ENCODE measurements around the gene CADPS.

CADPS gene

GRCh38 chr3:62686503-62687294 lies 188.5 kb downstream of the CADPS start:
- DNase-seq (ENCODE audit: low read depth) = no peak

GRCh38 chr3:62682826-62683225 lies 192.4 kb downstream of the CADPS start:
- no peak for DNase-seq (ENCODE audit: low read depth)

GRCh38 chr3:62679988-62680387 lies 195.2 kb downstream of the CADPS start:
- no peak for DNase-seq (ENCODE audit: low read depth)

- DNase-seq (ENCODE audit: low read depth) = no peak
Measured at GRCh38 chr3:62678841-62679240, 196.4 kb downstream of the CADPS start.

GRCh38 chr3:62677926-62678325 lies 197.3 kb downstream of the CADPS start:
- DNase-seq (ENCODE audit: low read depth) = no peak

- no peak for DNase-seq (ENCODE audit: low read depth)
Measured at GRCh38 chr3:62676689-62677271, 198.4 kb downstream of the CADPS start.

GRCh38 chr3:62675492-62675891 lies 199.7 kb downstream of the CADPS start:
- DNase-seq (ENCODE audit: low read depth) = no peak

- DNase-seq (ENCODE audit: low read depth) = no peak
Measured at GRCh38 chr3:62672988-62673313, 202.3 kb downstream of the CADPS start.

GRCh38 chr3:62672270-62672987 lies 202.8 kb downstream of the CADPS start:
- no peak for DNase-seq (ENCODE audit: low read depth)

GRCh38 chr3:62670351-62670750 lies 204.9 kb downstream of the CADPS start:
- DNase-seq (ENCODE audit: low read depth) = no peak

GRCh38 chr3:62669161-62669560 lies 206.1 kb downstream of the CADPS start:
- no peak for DNase-seq (ENCODE audit: low read depth)

- no peak for DNase-seq (ENCODE audit: low read depth)
Measured at GRCh38 chr3:62667714-62668113, 207.5 kb downstream of the CADPS start.

- no peak for DNase-seq (ENCODE audit: low read depth)
Measured at GRCh38 chr3:62665627-62666437, 209.4 kb downstream of the CADPS start.

GRCh38 chr3:62662677-62663076 lies 212.5 kb downstream of the CADPS start:
- DNase-seq (ENCODE audit: low read depth) = no peak

- no peak for DNase-seq (ENCODE audit: low read depth)
Measured at GRCh38 chr3:62659660-62660059, 215.6 kb downstream of the CADPS start.

GRCh38 chr3:62655691-62656063 lies 219.5 kb downstream of the CADPS start:
- DNase-seq (ENCODE audit: low read depth) = no peak

- DNase-seq (ENCODE audit: low read depth) = no peak
Measured at GRCh38 chr3:62655056-62655690, 220.0 kb downstream of the CADPS start.

- no peak for DNase-seq (ENCODE audit: low read depth)
Measured at GRCh38 chr3:62653796-62654195, 221.4 kb downstream of the CADPS start.

GRCh38 chr3:62647711-62648110 lies 227.5 kb downstream of the CADPS start:
- DNase-seq (ENCODE audit: low read depth) = no peak

- no peak for DNase-seq (ENCODE audit: low read depth)
Measured at GRCh38 chr3:62644493-62644892, 230.7 kb downstream of the CADPS start.

GRCh38 chr3:62638316-62638715 lies 236.9 kb downstream of the CADPS start:
- no peak for DNase-seq (ENCODE audit: low read depth)

GRCh38 chr3:62636235-62636826 lies 238.9 kb downstream of the CADPS start:
- no peak for DNase-seq (ENCODE audit: low read depth)
